ENCODE data around the gene NEK2. TPM values are rescaled to one million over a fixed set of nuclear protein-coding genes. Genes with fewer than 3 reads are reported as not detected.
A peak's percentile ranks its signal among the peaks of the same experiment; 100 is the strongest.
"Not testable (repeated sequence)": the region's sequence is repeated elsewhere in the genome, so short reads cannot be mapped to it uniquely, and the experiment has no call there.

The NEK2 gene
- total and polyA plus RNA-seq, 2 donors (not counting 1 experiment from before 2014, with no cell fraction given): 0.09 TPM; not detected in 1

DNA sequence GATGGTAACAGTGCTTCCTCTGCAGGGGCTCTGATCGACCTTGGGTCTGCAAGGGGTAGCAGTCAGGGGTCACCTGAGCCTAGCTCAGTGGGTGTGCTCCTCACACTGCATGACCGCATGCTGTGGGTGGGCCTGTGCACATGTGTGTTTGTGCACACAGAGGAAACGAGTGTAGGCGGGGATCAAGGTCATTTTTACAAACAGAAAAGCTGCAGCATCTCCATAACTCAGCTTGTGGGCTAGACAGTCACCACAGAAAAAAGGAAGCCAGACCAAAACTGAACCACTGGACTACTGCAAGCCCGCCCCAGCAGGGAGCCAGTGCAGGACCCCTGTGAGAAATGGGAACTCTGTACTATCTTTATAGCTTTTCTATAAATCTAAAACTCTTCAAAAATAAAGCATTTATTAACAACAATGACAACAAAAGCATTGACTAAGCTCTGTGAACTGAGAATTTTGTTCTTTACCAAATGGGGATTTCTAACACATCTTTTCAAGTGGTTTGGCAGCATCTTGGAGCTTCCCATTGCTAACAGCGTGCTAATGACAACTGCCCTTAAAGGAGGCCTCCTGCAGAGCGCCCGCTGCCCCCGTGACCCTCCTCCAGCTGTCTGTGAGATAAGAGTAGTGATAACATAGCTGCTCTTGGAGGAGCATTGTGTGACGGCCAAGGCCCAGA lies 19.9 kb upstream of the NEK2 start:
- H3K27me3 ChIP-seq (replicated peaks in 1 of 4; ENCODE audit: control extremely low read depth in 1 of 4, control insufficient read depth in 3 of 4, insufficient read depth in 4 of 4, low read length in 3 of 4): no peaks in the 10 kb centered on the region
- DNase-seq (peak; percentile 47), ATAC-seq (ENCODE audit: low read depth) (peak; percentile 15)
- H3K9me3 Mint-ChIP-seq (ENCODE audit: insufficient read depth): peaks cover 4% of the 10 kb centered on the region
- POLR2A ChIA-PET: interaction anchor here (0.6 to 0.7 kb wide), 2 partner anchors 656 to 782 kb away, joined by 3 to 12 read pairs; no protein-coding TSS in a partner anchor
- peak overlapping the region; percentile 74 for H3K4me3 Mint-ChIP-seq
- H3K4me1 ChIP-seq (ENCODE audit: control insufficient read depth in 2 of 2, insufficient read depth in 2 of 2, low read length in 2 of 2): peaks cover 44 to 52% of the 10 kb centered on the region in 2 donors
- no peaks in the 10 kb centered on the region for H3K36me3 ChIP-seq (replicated peaks in 1 of 2; ENCODE audit: control extremely low read depth in 1 of 2, control insufficient read depth in 1 of 2, extremely low read depth in 1 of 2, insufficient read depth in 2 of 2, low read length in 1 of 2)
- no peaks in the 10 kb centered on the region for H3K79me2 ChIP-seq (ENCODE audit: control insufficient read depth, insufficient read depth, low read length)
- WGBS (ENCODE audit: insufficient coverage): 45% methylated on average over 5 of the region's 10 CpGs
- peak overlapping the region in 1 of 2 donors; percentile 20 for H3K27ac ChIP-seq (ENCODE audit: low read length in 2 of 2)
- H3K4me2 ChIP-seq (replicated peaks; ENCODE audit: low read depth, low read length, poor library complexity, severe bottlenecking): peak overlapping the region; percentile 45
- H3K9me3 ChIP-seq (ENCODE audit: control extremely low read depth in 1 of 3, control insufficient read depth in 2 of 3, insufficient read depth in 1 of 3, low read length in 2 of 3): peaks cover 0 to 19% (median 5%) of the 10 kb centered on the region in 3 donors
- H3K27ac Mint-ChIP-seq: peak overlapping the region; percentile 62
- CTCF ChIA-PET: interaction anchor here (0.6 to 7.7 kb wide), 5 partner anchors 13 to 376 kb away, joined by 3 to 155 read pairs (median 4); partner anchors contain the start of genes DTL and INTS7
- no peak overlapping the region for H2AFZ ChIP-seq (ENCODE audit: insufficient read depth, low read depth, low read length, poor library complexity, severe bottlenecking)
- no peaks in the 10 kb centered on the region for H4K20me1 ChIP-seq (ENCODE audit: control insufficient read depth, insufficient read depth, low read length, poor library complexity, severe bottlenecking)
- intact Hi-C loops (cut with micrococcal nuclease): loop anchor here (5.0 kb wide), 2 partner anchors 137 to 592 kb away; partner anchors contain the start of genes LPGAT1 and PPP2R5A
- H3K9ac ChIP-seq (ENCODE audit: low read length): no peak overlapping the region
- peak overlapping the region in 1 of 5 experiments; percentile 9 for H3K4me3 ChIP-seq (ENCODE audit: control extremely low read depth in 1 of 5, extremely low read depth in 1 of 5, insufficient read depth in 1 of 5, low read depth in 2 of 5, low read length in 4 of 5)
- H3K4me1 Mint-ChIP-seq: peaks cover 53% of the 10 kb centered on the region
- H3K27me3 Mint-ChIP-seq: no peaks in the 10 kb centered on the region
- TF ChIP-seq, protein P1, sequence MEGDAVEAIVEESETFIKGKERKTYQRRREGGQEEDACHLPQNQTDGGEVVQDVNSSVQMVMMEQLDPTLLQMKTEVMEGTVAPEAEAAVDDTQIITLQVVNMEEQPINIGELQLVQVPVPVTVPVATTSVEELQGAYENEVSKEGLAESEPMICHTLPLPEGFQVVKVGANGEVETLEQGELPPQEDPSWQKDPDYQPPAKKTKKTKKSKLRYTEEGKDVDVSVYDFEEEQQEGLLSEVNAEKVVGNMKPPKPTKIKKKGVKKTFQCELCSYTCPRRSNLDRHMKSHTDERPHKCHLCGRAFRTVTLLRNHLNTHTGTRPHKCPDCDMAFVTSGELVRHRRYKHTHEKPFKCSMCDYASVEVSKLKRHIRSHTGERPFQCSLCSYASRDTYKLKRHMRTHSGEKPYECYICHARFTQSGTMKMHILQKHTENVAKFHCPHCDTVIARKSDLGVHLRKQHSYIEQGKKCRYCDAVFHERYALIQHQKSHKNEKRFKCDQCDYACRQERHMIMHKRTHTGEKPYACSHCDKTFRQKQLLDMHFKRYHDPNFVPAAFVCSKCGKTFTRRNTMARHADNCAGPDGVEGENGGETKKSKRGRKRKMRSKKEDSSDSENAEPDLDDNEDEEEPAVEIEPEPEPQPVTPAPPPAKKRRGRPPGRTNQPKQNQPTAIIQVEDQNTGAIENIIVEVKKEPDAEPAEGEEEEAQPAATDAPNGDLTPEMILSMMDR (IDR thresholded peaks at IDR 0.05): no peak
- TF ChIP-seq EZH2 (IDR thresholded peaks at IDR 0.05; ENCODE audit: borderline replicate concordance, insufficient read depth, low read depth, low read length, poor library complexity, severe bottlenecking): no peak

DNA sequence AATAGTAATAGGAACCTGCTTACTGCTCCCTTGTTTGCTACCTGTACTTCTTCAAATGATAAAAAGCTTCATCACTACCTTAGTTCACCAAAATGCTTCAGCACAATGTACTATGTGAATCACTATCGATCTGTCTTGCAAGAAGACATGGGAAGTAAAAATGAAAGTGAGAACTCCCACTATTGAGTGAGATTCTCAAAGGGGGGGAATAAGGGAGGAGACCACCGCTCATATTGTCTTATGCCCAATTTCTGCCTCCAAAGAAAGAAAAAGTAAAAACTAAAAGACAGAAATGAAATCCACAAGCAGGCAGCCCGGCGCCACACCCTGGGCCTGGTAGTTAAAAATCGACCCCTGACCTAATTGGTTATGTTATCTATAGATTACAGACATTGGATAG lies 18.5 kb upstream of the NEK2 start:
- H3K4me3 Mint-ChIP-seq: not testable (repeated sequence)
- WGBS (ENCODE audit: insufficient coverage): no CpG with 5 or more reads among the region's 5 CpGs

More for the DNA sequence above, 18.5 kb upstream of the NEK2 start:
- H3K27me3 Mint-ChIP-seq; POLR2A ChIA-PET; H3K4me3 ChIP-seq (ENCODE audit: control extremely low read depth in 1 of 5, extremely low read depth in 1 of 5, insufficient read depth in 1 of 5, low read depth in 2 of 5, low read length in 4 of 5); H3K9ac ChIP-seq (ENCODE audit: low read length); intact Hi-C loops (cut with micrococcal nuclease); H2AFZ ChIP-seq (ENCODE audit: insufficient read depth, low read depth, low read length, poor library complexity, severe bottlenecking); H3K27ac Mint-ChIP-seq; H3K9me3 Mint-ChIP-seq (ENCODE audit: insufficient read depth); H3K4me2 ChIP-seq (replicated peaks; ENCODE audit: low read depth, low read length, poor library complexity, severe bottlenecking); H4K20me1 ChIP-seq (ENCODE audit: control insufficient read depth, insufficient read depth, low read length, poor library complexity, severe bottlenecking); ATAC-seq (ENCODE audit: low read depth); H3K79me2 ChIP-seq (ENCODE audit: control insufficient read depth, insufficient read depth, low read length); DNase-seq; H3K27me3 ChIP-seq (replicated peaks in 1 of 4; ENCODE audit: control extremely low read depth in 1 of 4, control insufficient read depth in 3 of 4, insufficient read depth in 4 of 4, low read length in 3 of 4); H3K27ac ChIP-seq (ENCODE audit: low read length in 2 of 2); H3K36me3 ChIP-seq (replicated peaks in 1 of 2; ENCODE audit: control extremely low read depth in 1 of 2, control insufficient read depth in 1 of 2, extremely low read depth in 1 of 2, insufficient read depth in 2 of 2, low read length in 1 of 2): not testable (repeated sequence)
- H3K4me1 Mint-ChIP-seq: peaks cover 49% of the 10 kb centered on the region
- CTCF ChIA-PET: interaction anchor here (7.7 kb wide), 1 partner anchor 11 kb away, joined by 155 read pairs; no protein-coding TSS in a partner anchor
- Histone ChIP-seq H3K9me3 (ENCODE audit: control extremely low read depth in 1 of 3, control insufficient read depth in 2 of 3, insufficient read depth in 1 of 3, low read length in 2 of 3) (peaks cover 0 to 19% (median 5%) of the 10 kb centered on the region in 3 donors), H3K4me1 (ENCODE audit: control insufficient read depth in 2 of 2, insufficient read depth in 2 of 2, low read length in 2 of 2) (peaks cover 41 to 46% of the 10 kb centered on the region in 2 donors)

Measured in B cell (primary cell).